GM12864 (cell line): ENCODE results near the gene MAP6.

Source experiments
- DNase-seq: peaks from one replicate; pipeline ENCODE4 v3.0.0-alpha.2; 2011; ENCODE audit warnings: low read depth
- H3K4me3 ChIP-seq: 2 replicates; pipeline ENCODE4 v1.5.1; 2011; ENCODE audit warnings: mild to moderate bottlenecking, low read depth, low read length, control low read depth
- CTCF ChIP-seq: IDR thresholded peaks from 2 replicates; pipeline ENCODE4 v1.5.1; 2011; ENCODE audit warnings: low read depth, mild to moderate bottlenecking, moderate library complexity, low read length, control low read depth, inconsistent platforms; ENCODE audit errors: missing control alignments

The MAP6 gene

GRCh38 chr11:75601494-75601893 is 67.3 kb downstream of the MAP6 start:
- no peak for DNase-seq
- TF ChIP-seq CTCF: no peak
- H3K4me3 ChIP-seq: no peak overlapping the region

- DNase-seq: no peak
These were observed 68.5 kb downstream of the MAP6 start for GRCh38 chr11:75600356-75600755.

GRCh38 chr11:75598900-75599299 is 69.9 kb downstream of the MAP6 start:
- no peak for TF ChIP-seq CTCF
- DNase-seq: no peak
- H3K4me3 ChIP-seq: no peak overlapping the region

More at GRCh38 chr11:75600356-75600755, 68.5 kb downstream of the MAP6 start:
- H3K4me3 ChIP-seq: no peak overlapping the region
- TF ChIP-seq CTCF: no peak

GRCh38 chr11:75598264-75598663 is 70.6 kb downstream of the MAP6 start:
- TF ChIP-seq CTCF: no peak
- H3K4me3 ChIP-seq: no peak overlapping the region
- no peak for DNase-seq

GRCh38 chr11:75597636-75598035 is 71.2 kb downstream of the MAP6 start:
- no peak for DNase-seq
- no peak overlapping the region for H3K4me3 ChIP-seq
- peak; percentile 85 for TF ChIP-seq CTCF

GRCh38 chr11:75596914-75597313 is 71.9 kb downstream of the MAP6 start:
- H3K4me3 ChIP-seq: no peak overlapping the region
- TF ChIP-seq CTCF: no peak
- DNase-seq: no peak

GRCh38 chr11:75595429-75595828 is 73.4 kb downstream of the MAP6 start:
- TF ChIP-seq CTCF: no peak
- no peak overlapping the region for H3K4me3 ChIP-seq
- DNase-seq: no peak
